ENCODE measurements around the gene TBC1D9. TPM values are rescaled to one million over a fixed set of nuclear protein-coding genes. Genes with fewer than 3 reads are reported as not detected.

The TBC1D9 gene
- total and polyA plus RNA-seq, 7 donors = 1.6 to 5.4 (median 2.1) TPM

GRCh38 chr4:140742838-140743193 lies 13.4 kb downstream of the TBC1D9 start:
- H3K9me3 ChIP-seq = peaks cover under 1% of the 10 kb centered on the region
- H3K36me3 ChIP-seq (ENCODE audit: insufficient read depth in 1 of 2, low read depth in 1 of 2) = no peaks in the 10 kb centered on the region
- no peaks in the 10 kb centered on the region for H3K27me3 ChIP-seq (ENCODE audit: insufficient read depth in 3 of 3, low read length in 2 of 3)
- TF ChIP-seq, protein P1, sequence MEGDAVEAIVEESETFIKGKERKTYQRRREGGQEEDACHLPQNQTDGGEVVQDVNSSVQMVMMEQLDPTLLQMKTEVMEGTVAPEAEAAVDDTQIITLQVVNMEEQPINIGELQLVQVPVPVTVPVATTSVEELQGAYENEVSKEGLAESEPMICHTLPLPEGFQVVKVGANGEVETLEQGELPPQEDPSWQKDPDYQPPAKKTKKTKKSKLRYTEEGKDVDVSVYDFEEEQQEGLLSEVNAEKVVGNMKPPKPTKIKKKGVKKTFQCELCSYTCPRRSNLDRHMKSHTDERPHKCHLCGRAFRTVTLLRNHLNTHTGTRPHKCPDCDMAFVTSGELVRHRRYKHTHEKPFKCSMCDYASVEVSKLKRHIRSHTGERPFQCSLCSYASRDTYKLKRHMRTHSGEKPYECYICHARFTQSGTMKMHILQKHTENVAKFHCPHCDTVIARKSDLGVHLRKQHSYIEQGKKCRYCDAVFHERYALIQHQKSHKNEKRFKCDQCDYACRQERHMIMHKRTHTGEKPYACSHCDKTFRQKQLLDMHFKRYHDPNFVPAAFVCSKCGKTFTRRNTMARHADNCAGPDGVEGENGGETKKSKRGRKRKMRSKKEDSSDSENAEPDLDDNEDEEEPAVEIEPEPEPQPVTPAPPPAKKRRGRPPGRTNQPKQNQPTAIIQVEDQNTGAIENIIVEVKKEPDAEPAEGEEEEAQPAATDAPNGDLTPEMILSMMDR (IDR thresholded peaks at IDR 0.05) = no peak
- H3K27ac ChIP-seq = no peak overlapping the region
- H3K4me3 ChIP-seq = no peak overlapping the region
- ATAC-seq = no peak
- DNase-seq = no peak
- no peaks in the 10 kb centered on the region for H3K4me1 ChIP-seq
- 81 to 94% (median 86%) methylated on average over 1 of the region's 1 CpG for WGBS, 3 donors
- intact Hi-C loops (cut with DNase I) = no loop called here

GRCh38 chr4:140740906-140741670 lies 15.1 kb downstream of the TBC1D9 start:
- no peak overlapping the region for H3K27ac ChIP-seq
- 83 to 90% (median 89%) methylated on average over 3 of the region's 3 CpGs for WGBS, 3 donors
- intact Hi-C loops (cut with DNase I) = no loop called here
- no peaks in the 10 kb centered on the region for H3K36me3 ChIP-seq (ENCODE audit: insufficient read depth in 1 of 2, low read depth in 1 of 2)
- no peak overlapping the region for H3K4me3 ChIP-seq
- no peaks in the 10 kb centered on the region for H3K27me3 ChIP-seq (ENCODE audit: insufficient read depth in 3 of 3, low read length in 2 of 3)
- H3K4me1 ChIP-seq = no peaks in the 10 kb centered on the region
- H3K9me3 ChIP-seq = no peaks in the 10 kb centered on the region
- no peak for DNase-seq
- no peak for ATAC-seq
- TF ChIP-seq, protein P1 (IDR thresholded peaks at IDR 0.05) = no peak

GRCh38 chr4:140740422-140740821 lies 15.8 kb downstream of the TBC1D9 start:
- DNase-seq (no peak), ATAC-seq (no peak)
- intact Hi-C loops (cut with DNase I) = no loop called here
- Histone ChIP-seq H3K4me1 (no peaks in the 10 kb centered on the region), H3K36me3 (ENCODE audit: insufficient read depth in 1 of 2, low read depth in 1 of 2) (no peaks in the 10 kb centered on the region), H3K27me3 (ENCODE audit: insufficient read depth in 3 of 3, low read length in 2 of 3) (no peaks in the 10 kb centered on the region), H3K27ac (no peak overlapping the region), H3K4me3 (no peak overlapping the region), H3K9me3 (no peaks in the 10 kb centered on the region)
- WGBS, 3 donors = 91 to 100% (median 94%) methylated on average over 1 of the region's 1 CpG
- TF ChIP-seq, protein P1 (IDR thresholded peaks at IDR 0.05) = no peak

- ATAC-seq (no peak), DNase-seq (no peak)
- no peaks in the 10 kb centered on the region for H3K36me3 ChIP-seq (ENCODE audit: insufficient read depth in 1 of 2, low read depth in 1 of 2)
- H3K27me3 ChIP-seq (ENCODE audit: insufficient read depth in 3 of 3, low read length in 2 of 3) = no peaks in the 10 kb centered on the region
- no peaks in the 10 kb centered on the region for H3K9me3 ChIP-seq
- H3K4me3 ChIP-seq = no peak overlapping the region
- intact Hi-C loops (cut with DNase I) = no loop called here
- H3K27ac ChIP-seq = no peak overlapping the region
- no peaks in the 10 kb centered on the region for H3K4me1 ChIP-seq
- TF ChIP-seq, protein P1 (IDR thresholded peaks at IDR 0.05) = no peak
These were observed 16.2 kb downstream of the TBC1D9 start for GRCh38 chr4:140739971-140740370.

DNA sequence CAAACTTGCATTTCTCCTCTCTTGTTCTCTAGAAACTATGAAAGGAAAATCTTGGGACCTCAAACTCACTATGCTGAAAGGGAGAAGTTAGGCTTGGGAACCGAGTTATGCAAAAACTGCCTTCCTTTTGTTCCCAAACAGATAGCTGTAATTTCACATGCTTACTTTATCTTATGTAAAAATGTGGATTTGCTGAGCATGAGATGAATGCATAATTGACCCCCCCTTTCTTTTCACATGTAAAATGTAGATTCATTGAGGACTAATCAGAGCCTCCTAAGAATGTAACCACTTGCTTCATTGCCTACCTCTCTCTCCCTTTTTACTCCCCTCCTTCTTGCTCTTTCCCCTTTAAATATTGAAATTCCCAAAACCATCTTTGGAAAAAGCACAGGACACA lies 18.0 kb downstream of the TBC1D9 start:
- Histone ChIP-seq H3K4me1 (no peaks in the 10 kb centered on the region), H3K9me3 (no peaks in the 10 kb centered on the region), H3K27me3 (ENCODE audit: insufficient read depth in 3 of 3, low read length in 2 of 3) (no peaks in the 10 kb centered on the region), H3K27ac (no peak overlapping the region), H3K36me3 (ENCODE audit: insufficient read depth in 1 of 2, low read depth in 1 of 2) (no peaks in the 10 kb centered on the region), H3K4me3 (no peak overlapping the region)
- intact Hi-C loops (cut with DNase I) = no loop called here
- DNase-seq (no peak), ATAC-seq (no peak)
- WGBS, 3 donors = 74 to 81% (median 75%) methylated on average over 1 of the region's 1 CpG
- TF ChIP-seq, protein P1 (IDR thresholded peaks at IDR 0.05) = no peak

All from psoas muscle (tissue), 8 donors.